ENCODE data around the gene IFITM1.

GRCh38 chr11:346529-346928, 32.7 kb downstream of the IFITM1 start:
- no peak for TF ChIP-seq EP300 (IDR thresholded peaks at IDR 0.05)
- TF ChIP-seq CTCF (IDR thresholded peaks at IDR 0.05), result no peak

All from stomach (tissue), 4 donors.